SK-N-SH (cell line): ENCODE measurements around the gene EML5.

ENCODE experiments used
- CHD2 ChIP-seq: fragments of 150-350 bp; IDR thresholded peaks from 2 replicates; pipeline ENCODE4 v1.6.1; 2018; ENCODE audit warnings: low read length; ENCODE audit not compliant: partially characterized antibody
- ELF1 ChIP-seq: IDR thresholded peaks from 2 replicates; pipeline ENCODE4 v1.4.0; 2012
- POLR2AphosphoS5 ChIP-seq: IDR thresholded peaks from 2 replicates; pipeline ENCODE4 v1.6.1; 2012; ENCODE audit warnings: low read depth, low read length
- RAD21 ChIP-seq: IDR thresholded peaks from 2 replicates; pipeline ENCODE4 v1.6.1; 2012; ENCODE audit warnings: mild to moderate bottlenecking, low read length
- RCOR1 ChIP-seq: fragments of 150-350 bp; IDR thresholded peaks from 2 replicates; pipeline ENCODE4 v1.6.1; 2017; ENCODE audit warnings: antibody characterized with exemption, low read length
- SIN3A ChIP-seq: IDR thresholded peaks from 2 replicates; pipeline ENCODE4 v1.6.1; 2012; ENCODE audit warnings: low read depth, mild to moderate bottlenecking, low read length, moderate library complexity, borderline replicate concordance
- YY1 ChIP-seq: IDR thresholded peaks from 2 replicates; pipeline ENCODE4 v1.4.0; 2012; ENCODE audit warnings: low read depth, mild to moderate bottlenecking
- TF ChIP-seq, protein P1 (sequence below): fragments of 150-350 bp; IDR thresholded peaks from 2 replicates; pipeline ENCODE4 v1.6.1; 2017; ENCODE audit warnings: antibody characterized with exemption, low read length, low read depth, borderline replicate concordance
- TF ChIP-seq, protein P2 (sequence below): fragments of 200-600 bp; sonication (generic); IDR thresholded peaks from 2 replicates; pipeline ENCODE4 v1.6.1; 2017; ENCODE audit warnings: antibody characterized with exemption, mild to moderate bottlenecking, moderate library complexity
- TF ChIP-seq, protein P3 (sequence below): fragments of 150-350 bp; IDR thresholded peaks from 2 replicates; pipeline ENCODE4 v1.6.1; 2016; ENCODE audit warnings: mild to moderate bottlenecking, low read depth, low read length
- TF ChIP-seq, protein P4 (sequence below): IDR thresholded peaks from 2 replicates; pipeline ENCODE4; 2012
- TF ChIP-seq, protein P5 (sequence below): IDR thresholded peaks from 2 replicates; pipeline ENCODE4 v1.4.0; 2012; ENCODE audit warnings: low read depth, borderline replicate concordance

DNA sequence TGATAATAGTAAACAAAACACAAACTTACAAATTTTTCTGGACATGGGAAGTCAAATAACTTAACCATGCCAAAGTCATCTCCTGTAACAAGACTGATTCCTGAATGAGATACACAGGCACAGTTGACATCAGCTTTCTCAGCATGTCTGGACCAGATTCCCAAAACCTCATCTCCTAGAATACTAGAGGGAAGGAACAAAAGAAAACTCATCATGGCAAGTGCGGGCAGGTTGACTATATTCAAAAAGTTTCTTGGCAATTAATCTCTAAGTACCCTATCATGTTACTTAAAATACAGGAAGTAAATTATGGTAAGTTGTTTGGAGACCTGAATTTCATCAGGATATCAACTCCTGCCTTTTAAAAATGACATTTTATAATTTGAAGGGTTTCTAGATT lies 176.1 kb downstream of the EML5 start:
- TF ChIP-seq RCOR1 (no peak), CHD2 (no peak), RAD21 (no peak), YY1 (no peak), POLR2AphosphoS5 (no peak), ELF1 (no peak), SIN3A (no peak)
- TF ChIP-seq, protein P1, sequence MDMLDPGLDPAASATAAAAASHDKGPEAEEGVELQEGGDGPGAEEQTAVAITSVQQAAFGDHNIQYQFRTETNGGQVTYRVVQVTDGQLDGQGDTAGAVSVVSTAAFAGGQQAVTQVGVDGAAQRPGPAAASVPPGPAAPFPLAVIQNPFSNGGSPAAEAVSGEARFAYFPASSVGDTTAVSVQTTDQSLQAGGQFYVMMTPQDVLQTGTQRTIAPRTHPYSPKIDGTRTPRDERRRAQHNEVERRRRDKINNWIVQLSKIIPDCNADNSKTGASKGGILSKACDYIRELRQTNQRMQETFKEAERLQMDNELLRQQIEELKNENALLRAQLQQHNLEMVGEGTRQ: no peak
- TF ChIP-seq, protein P2, sequence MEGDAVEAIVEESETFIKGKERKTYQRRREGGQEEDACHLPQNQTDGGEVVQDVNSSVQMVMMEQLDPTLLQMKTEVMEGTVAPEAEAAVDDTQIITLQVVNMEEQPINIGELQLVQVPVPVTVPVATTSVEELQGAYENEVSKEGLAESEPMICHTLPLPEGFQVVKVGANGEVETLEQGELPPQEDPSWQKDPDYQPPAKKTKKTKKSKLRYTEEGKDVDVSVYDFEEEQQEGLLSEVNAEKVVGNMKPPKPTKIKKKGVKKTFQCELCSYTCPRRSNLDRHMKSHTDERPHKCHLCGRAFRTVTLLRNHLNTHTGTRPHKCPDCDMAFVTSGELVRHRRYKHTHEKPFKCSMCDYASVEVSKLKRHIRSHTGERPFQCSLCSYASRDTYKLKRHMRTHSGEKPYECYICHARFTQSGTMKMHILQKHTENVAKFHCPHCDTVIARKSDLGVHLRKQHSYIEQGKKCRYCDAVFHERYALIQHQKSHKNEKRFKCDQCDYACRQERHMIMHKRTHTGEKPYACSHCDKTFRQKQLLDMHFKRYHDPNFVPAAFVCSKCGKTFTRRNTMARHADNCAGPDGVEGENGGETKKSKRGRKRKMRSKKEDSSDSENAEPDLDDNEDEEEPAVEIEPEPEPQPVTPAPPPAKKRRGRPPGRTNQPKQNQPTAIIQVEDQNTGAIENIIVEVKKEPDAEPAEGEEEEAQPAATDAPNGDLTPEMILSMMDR: no peak
- TF ChIP-seq, protein P3, sequence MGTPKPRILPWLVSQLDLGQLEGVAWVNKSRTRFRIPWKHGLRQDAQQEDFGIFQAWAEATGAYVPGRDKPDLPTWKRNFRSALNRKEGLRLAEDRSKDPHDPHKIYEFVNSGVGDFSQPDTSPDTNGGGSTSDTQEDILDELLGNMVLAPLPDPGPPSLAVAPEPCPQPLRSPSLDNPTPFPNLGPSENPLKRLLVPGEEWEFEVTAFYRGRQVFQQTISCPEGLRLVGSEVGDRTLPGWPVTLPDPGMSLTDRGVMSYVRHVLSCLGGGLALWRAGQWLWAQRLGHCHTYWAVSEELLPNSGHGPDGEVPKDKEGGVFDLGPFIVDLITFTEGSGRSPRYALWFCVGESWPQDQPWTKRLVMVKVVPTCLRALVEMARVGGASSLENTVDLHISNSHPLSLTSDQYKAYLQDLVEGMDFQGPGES: no peak
- TF ChIP-seq, protein P4, sequence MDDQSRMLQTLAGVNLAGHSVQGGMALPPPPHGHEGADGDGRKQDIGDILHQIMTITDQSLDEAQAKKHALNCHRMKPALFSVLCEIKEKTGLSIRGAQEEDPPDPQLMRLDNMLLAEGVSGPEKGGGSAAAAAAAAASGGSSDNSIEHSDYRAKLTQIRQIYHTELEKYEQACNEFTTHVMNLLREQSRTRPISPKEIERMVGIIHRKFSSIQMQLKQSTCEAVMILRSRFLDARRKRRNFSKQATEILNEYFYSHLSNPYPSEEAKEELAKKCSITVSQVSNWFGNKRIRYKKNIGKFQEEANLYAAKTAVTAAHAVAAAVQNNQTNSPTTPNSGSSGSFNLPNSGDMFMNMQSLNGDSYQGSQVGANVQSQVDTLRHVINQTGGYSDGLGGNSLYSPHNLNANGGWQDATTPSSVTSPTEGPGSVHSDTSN: no peak
- TF ChIP-seq, protein P5, sequence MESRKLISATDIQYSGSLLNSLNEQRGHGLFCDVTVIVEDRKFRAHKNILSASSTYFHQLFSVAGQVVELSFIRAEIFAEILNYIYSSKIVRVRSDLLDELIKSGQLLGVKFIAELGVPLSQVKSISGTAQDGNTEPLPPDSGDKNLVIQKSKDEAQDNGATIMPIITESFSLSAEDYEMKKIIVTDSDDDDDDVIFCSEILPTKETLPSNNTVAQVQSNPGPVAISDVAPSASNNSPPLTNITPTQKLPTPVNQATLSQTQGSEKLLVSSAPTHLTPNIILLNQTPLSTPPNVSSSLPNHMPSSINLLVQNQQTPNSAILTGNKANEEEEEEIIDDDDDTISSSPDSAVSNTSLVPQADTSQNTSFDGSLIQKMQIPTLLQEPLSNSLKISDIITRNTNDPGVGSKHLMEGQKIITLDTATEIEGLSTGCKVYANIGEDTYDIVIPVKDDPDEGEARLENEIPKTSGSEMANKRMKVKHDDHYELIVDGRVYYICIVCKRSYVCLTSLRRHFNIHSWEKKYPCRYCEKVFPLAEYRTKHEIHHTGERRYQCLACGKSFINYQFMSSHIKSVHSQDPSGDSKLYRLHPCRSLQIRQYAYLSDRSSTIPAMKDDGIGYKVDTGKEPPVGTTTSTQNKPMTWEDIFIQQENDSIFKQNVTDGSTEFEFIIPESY: no peak
